GM12864 (cell line): ENCODE measurements around the gene TMEM184A.

ENCODE experiments used
- DNase-seq: peaks from one replicate; pipeline ENCODE4 v3.0.0-alpha.2; 2011; ENCODE audit warnings: low read depth
- H3K4me3 ChIP-seq: 2 replicates; pipeline ENCODE4 v1.5.1; 2011; ENCODE audit warnings: mild to moderate bottlenecking, low read depth, low read length, control low read depth
- CTCF ChIP-seq: IDR thresholded peaks from 2 replicates; pipeline ENCODE4 v1.5.1; 2011; ENCODE audit warnings: low read depth, mild to moderate bottlenecking, moderate library complexity, low read length, control low read depth, inconsistent platforms; ENCODE audit errors: missing control alignments

TMEM184A gene

DNA sequence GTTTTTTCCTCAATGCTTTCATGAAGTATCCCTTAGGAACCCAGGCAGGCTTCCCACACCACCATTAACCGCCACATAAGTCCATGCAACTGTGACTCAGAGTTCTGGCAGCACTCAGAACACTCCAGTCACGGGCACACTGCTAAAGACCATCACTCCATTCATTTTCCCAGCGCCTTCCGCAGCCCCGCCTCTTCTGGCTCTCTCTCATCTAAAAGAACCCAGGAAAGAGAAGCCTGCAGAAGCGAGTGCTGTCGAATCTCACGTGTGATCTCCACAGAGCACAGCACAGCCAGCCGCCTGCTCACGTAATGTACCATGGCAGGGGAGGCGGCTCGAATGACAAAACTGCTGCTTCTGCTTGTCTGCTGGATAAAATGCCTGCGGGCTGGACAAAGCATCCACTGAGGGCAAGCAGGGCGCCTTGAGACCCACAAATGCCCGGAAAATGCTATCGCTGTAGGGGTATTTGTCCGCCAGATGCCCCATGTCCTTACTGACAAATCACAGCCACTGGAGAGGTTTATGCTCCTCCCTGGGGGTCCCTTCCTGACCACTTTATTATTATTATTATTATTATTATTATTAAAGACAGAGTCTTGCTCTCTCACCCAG, 12.0 kb upstream of the TMEM184A start:
- DNase-seq, result no peak
- H3K4me3 ChIP-seq, result no peak overlapping the region; the same call in 1 of the 2 replicates

GRCh38 chr7:1567049-1567771, 11.2 kb upstream of the TMEM184A start:
- no peak overlapping the region for H3K4me3 ChIP-seq
- no peak for DNase-seq
- TF ChIP-seq CTCF, result no peak

More for the DNA sequence above, 12.0 kb upstream of the TMEM184A start:
- no peak for TF ChIP-seq CTCF

- TF ChIP-seq CTCF, result no peak
- no peak overlapping the region for H3K4me3 ChIP-seq
- DNase-seq, result no peak
Measured at GRCh38 chr7:1566687-1567048, 10.7 kb upstream of the TMEM184A start.

GRCh38 chr7:1564603-1565022, 8.6 kb upstream of the TMEM184A start:
- no peak for TF ChIP-seq CTCF
- H3K4me3 ChIP-seq, result no peak overlapping the region
- DNase-seq, result no peak

GRCh38 chr7:1563981-1564602, 8.1 kb upstream of the TMEM184A start:
- DNase-seq, result no peak
- TF ChIP-seq CTCF, result no peak
- no peak overlapping the region for H3K4me3 ChIP-seq

- H3K4me3 ChIP-seq, result no peak overlapping the region
- no peak for DNase-seq
- no peak for TF ChIP-seq CTCF
Measured at GRCh38 chr7:1562597-1563051, 6.6 kb upstream of the TMEM184A start.
